Ovary (tissue), 3 donors: ENCODE results near the gene YY1.

ENCODE experiments used
- CTCF ChIP-seq, 3 donors: fragments of 450-650 bp in 2 of 3; fragments of 200-600 bp in 1 of 3; IDR thresholded peaks; one replicate each; pipeline versions ENCODE4 v1.5.1 to v1.8.0; 2016 to 2022; ENCODE audit warnings: antibody characterized with exemption in 3 of 3, mild to moderate bottlenecking in 1 of 3
- POLR2A ChIP-seq: fragments of 450-650 bp; IDR thresholded peaks from one replicate; pipeline ENCODE4 v1.6.1; 2017; ENCODE audit warnings: antibody characterized with exemption, mild to moderate bottlenecking, moderate library complexity
- donor health status: DM: no; HTN: no; CAD: no.

GRCh38 chr14:100199240-100199860 is 39.6 kb upstream of the YY1 start:
- TF ChIP-seq CTCF (IDR thresholded peaks at IDR 0.05) (no peak), POLR2A (no peak)
